Trophoblast cell (in vitro differentiated cells and primary cell): Measurements from ENCODE around the gene TMEM196.

ENCODE experiments used
- DNase-seq, 2 donors: peaks; one replicate each; pipeline ENCODE4 v3.0.0-alpha.2; 2016
- H2AFZ ChIP-seq: 2 replicates; pipeline ENCODE4 v1.6.1; 2013; ENCODE audit warnings: low read length, moderate library complexity, mild to moderate bottlenecking; ENCODE audit not compliant: insufficient read depth, poor library complexity
- H2AK5ac ChIP-seq: 2 replicates; pipeline ENCODE4 v1.6.1; 2013; ENCODE audit warnings: mild to moderate bottlenecking, low read length
- H2BK120ac ChIP-seq: 2 replicates; pipeline ENCODE4 v1.6.1; 2013; ENCODE audit warnings: low read length, mild to moderate bottlenecking, moderate library complexity; ENCODE audit not compliant: insufficient read depth, poor library complexity
- H2BK12ac ChIP-seq: 2 replicates; pipeline ENCODE4 v1.6.1; 2013; ENCODE audit warnings: mild to moderate bottlenecking, low read length, moderate library complexity
- H2BK5ac ChIP-seq: 2 replicates; pipeline ENCODE4 v1.6.1; 2013; ENCODE audit warnings: low read length, low read depth, moderate library complexity, mild to moderate bottlenecking; ENCODE audit not compliant: poor library complexity
- H3K14ac ChIP-seq: 2 replicates; pipeline ENCODE4 v1.6.1; 2013; ENCODE audit warnings: mild to moderate bottlenecking, low read length
- H3K18ac ChIP-seq: 2 replicates; pipeline ENCODE4 v1.6.1; 2013; ENCODE audit warnings: mild to moderate bottlenecking, low read length
- H3K23ac ChIP-seq: 2 replicates; pipeline ENCODE4 v1.6.1; 2013; ENCODE audit warnings: low read length
- H3K27ac ChIP-seq: 2 replicates; pipeline ENCODE4 v1.5.1; 2013; ENCODE audit warnings: low read depth, mild to moderate bottlenecking, inconsistent platforms, low read length, moderate library complexity
- H3K27me3 ChIP-seq: 2 replicates; pipeline ENCODE4 v1.6.1; 2013; ENCODE audit warnings: inconsistent platforms, mild to moderate bottlenecking, low read length, moderate library complexity; ENCODE audit not compliant: insufficient read depth
- H3K36me3 ChIP-seq, 2 experiments: 1 replicate in 1 of 2; 2 replicates in 1 of 2; pipeline ENCODE4 v1.6.1; 2013; ENCODE audit warnings: low read length in 2 of 2, mild to moderate bottlenecking in 2 of 2, moderate library complexity in 1 of 2; ENCODE audit not compliant: insufficient read depth in 2 of 2, control insufficient read depth in 1 of 2
- H3K4ac ChIP-seq: 2 replicates; pipeline ENCODE4 v1.6.1; 2013; ENCODE audit warnings: low read depth, mild to moderate bottlenecking, low read length, moderate library complexity
- H3K4me1 ChIP-seq, 2 experiments: 1 replicate in 1 of 2; 2 replicates in 1 of 2; pipeline ENCODE4 v1.6.1; 2013; ENCODE audit warnings: low read length in 2 of 2, mild to moderate bottlenecking in 2 of 2, moderate library complexity in 1 of 2; ENCODE audit not compliant: insufficient read depth in 2 of 2, control insufficient read depth in 1 of 2
- H3K4me2 ChIP-seq: 2 replicates; pipeline ENCODE4 v1.6.1; 2013; ENCODE audit warnings: inconsistent platforms, mild to moderate bottlenecking, low read length, moderate library complexity
- H3K4me3 ChIP-seq: 2 replicates; pipeline ENCODE4 v1.5.1; 2013; ENCODE audit warnings: mild to moderate bottlenecking, low read depth, low read length, inconsistent platforms
- H3K79me1 ChIP-seq: one replicate; pipeline ENCODE4 v1.6.1; 2013; ENCODE audit warnings: low read length
- H3K79me2 ChIP-seq: 2 replicates; pipeline ENCODE4 v1.6.1; 2013; ENCODE audit warnings: low read length, mild to moderate bottlenecking; ENCODE audit not compliant: control insufficient read depth, insufficient read depth, poor library complexity
- H3K9ac ChIP-seq: 2 replicates; pipeline ENCODE4 v1.6.1; 2013; ENCODE audit warnings: mild to moderate bottlenecking, low read length
- H3K9me3 ChIP-seq: 2 replicates; pipeline ENCODE4 v1.6.1; 2013; ENCODE audit warnings: low read depth, mild to moderate bottlenecking, control low read depth, inconsistent platforms, low read length; ENCODE audit not compliant: insufficient read depth
- H4K12ac ChIP-seq: 2 replicates; pipeline ENCODE4 v1.6.1; 2013; ENCODE audit warnings: low read depth, mild to moderate bottlenecking, low read length, moderate library complexity
- H4K8ac ChIP-seq: 2 replicates; pipeline ENCODE4 v1.6.1; 2013; ENCODE audit warnings: low read depth, mild to moderate bottlenecking, low read length, moderate library complexity
- H4K91ac ChIP-seq: one replicate; pipeline ENCODE4 v1.6.1; 2013; ENCODE audit warnings: low read depth, mild to moderate bottlenecking, low read length, moderate library complexity
- WGBS: extraction: QIAGEN DNeasy Blood & Tissue Kit; methylation state at CpG from one replicate; pipeline ENCODE4 v1.1.7; 2013; ENCODE audit warnings: missing lambda C conversion rate; ENCODE audit not compliant: insufficient read length, insufficient coverage; ENCODE audit errors: extremely low coverage; 5-methylcytosine and 5-hydroxymethylcytosine counted together

The TMEM196 gene

GRCh38 chr7:19811386-19811785 lies 38.0 kb upstream of the TMEM196 start:
- WGBS, result no CpG with 5 or more reads among the region's 1 CpG
- no peak overlapping the region for H3K18ac ChIP-seq
- no peak overlapping the region for H2BK12ac ChIP-seq
- H3K79me2 ChIP-seq, result no peaks in the 10 kb centered on the region
- no peak overlapping the region for H2AFZ ChIP-seq
- no peaks in the 10 kb centered on the region for H3K9me3 ChIP-seq
- no peak for DNase-seq
- H3K14ac ChIP-seq, result no peak overlapping the region
- no peak overlapping the region for H3K4me3 ChIP-seq
- no peak overlapping the region for H2AK5ac ChIP-seq
- no peaks in the 10 kb centered on the region for H3K79me1 ChIP-seq
- H4K8ac ChIP-seq, result no peak overlapping the region
- H3K36me3 ChIP-seq, result no peaks in the 10 kb centered on the region
- no peak overlapping the region for H3K4ac ChIP-seq
- no peak overlapping the region for H3K9ac ChIP-seq
- no peak overlapping the region for H4K91ac ChIP-seq
- H2BK120ac ChIP-seq, result no peak overlapping the region
- H3K23ac ChIP-seq, result no peak overlapping the region
- no peak overlapping the region for H4K12ac ChIP-seq
- no peak overlapping the region for H3K4me2 ChIP-seq
- no peak overlapping the region for H3K27ac ChIP-seq
- no peaks in the 10 kb centered on the region for H3K27me3 ChIP-seq
- no peak overlapping the region for H2BK5ac ChIP-seq
- H3K4me1 ChIP-seq, result no peaks in the 10 kb centered on the region

- no peaks in the 10 kb centered on the region for H3K27me3 ChIP-seq
- no peak overlapping the region for H2BK5ac ChIP-seq
- no peak overlapping the region for H4K12ac ChIP-seq
- DNase-seq, result no peak
- no peak overlapping the region for H2AFZ ChIP-seq
- no peaks in the 10 kb centered on the region for H3K79me1 ChIP-seq
- no peaks in the 10 kb centered on the region for H3K36me3 ChIP-seq
- H3K23ac ChIP-seq, result no peak overlapping the region
- H3K9ac ChIP-seq, result no peak overlapping the region
- H3K4me1 ChIP-seq, result no peaks in the 10 kb centered on the region
- H4K8ac ChIP-seq, result no peak overlapping the region
- H3K18ac ChIP-seq, result no peak overlapping the region
- WGBS, result no CpG with 5 or more reads among the region's 3 CpGs
- H3K4me3 ChIP-seq, result no peak overlapping the region
- no peak overlapping the region for H3K14ac ChIP-seq
- no peak overlapping the region for H3K4ac ChIP-seq
- no peak overlapping the region for H3K27ac ChIP-seq
- H3K4me2 ChIP-seq, result no peak overlapping the region
- no peak overlapping the region for H2AK5ac ChIP-seq
- no peak overlapping the region for H2BK12ac ChIP-seq
- no peaks in the 10 kb centered on the region for H3K79me2 ChIP-seq
- H3K9me3 ChIP-seq, result no peaks in the 10 kb centered on the region
- H2BK120ac ChIP-seq, result no peak overlapping the region
- no peak overlapping the region for H4K91ac ChIP-seq
Observed at GRCh38 chr7:19798986-19799385, 25.6 kb upstream of the TMEM196 start.

GRCh38 chr7:19783541-19783940 lies 10.1 kb upstream of the TMEM196 start:
- no peak for DNase-seq
- Histone ChIP-seq H2BK12ac (no peak overlapping the region), H3K4me3 (no peak overlapping the region), H2BK5ac (no peak overlapping the region), H3K9ac (no peak overlapping the region), H3K18ac (no peak overlapping the region), H3K79me1 (no peaks in the 10 kb centered on the region), H3K4ac (no peak overlapping the region), H2AFZ (no peak overlapping the region), H2BK120ac (no peak overlapping the region), H3K4me1 (no peaks in the 10 kb centered on the region), H3K14ac (no peak overlapping the region), H3K36me3 (no peaks in the 10 kb centered on the region), H4K8ac (no peak overlapping the region), H3K9me3 (no peaks in the 10 kb centered on the region), H3K27me3 (no peaks in the 10 kb centered on the region), H3K23ac (no peak overlapping the region), H4K12ac (no peak overlapping the region), H4K91ac (no peak overlapping the region), H3K79me2 (no peaks in the 10 kb centered on the region), H3K4me2 (no peak overlapping the region), H2AK5ac (no peak overlapping the region), H3K27ac (no peak overlapping the region)

- Histone ChIP-seq H4K91ac (no peak overlapping the region), H4K8ac (no peak overlapping the region), H3K36me3 (no peaks in the 10 kb centered on the region), H2BK120ac (no peak overlapping the region), H3K9ac (no peak overlapping the region), H4K12ac (no peak overlapping the region), H3K14ac (no peak overlapping the region), H3K18ac (no peak overlapping the region), H2BK5ac (no peak overlapping the region), H3K79me1 (no peaks in the 10 kb centered on the region), H2BK12ac (no peak overlapping the region), H3K23ac (no peak overlapping the region), H3K79me2 (no peaks in the 10 kb centered on the region), H3K27ac (no peak overlapping the region), H3K9me3 (peaks cover 2% of the 10 kb centered on the region), H3K4ac (no peak overlapping the region), H2AFZ (no peak overlapping the region), H3K4me3 (no peak overlapping the region), H3K4me2 (no peak overlapping the region), H3K27me3 (peaks cover 3% of the 10 kb centered on the region), H3K4me1 (peaks cover 2 to 10% of the 10 kb centered on the region in 2 experiments), H2AK5ac (no peak overlapping the region)
- no CpG with 5 or more reads among the region's 4 CpGs for WGBS
- peak; percentile 79 to 84 for DNase-seq
Observed at GRCh38 chr7:19776981-19777380, 3.6 kb upstream of the TMEM196 start.
